Calu3 (cell line): ENCODE results near the gene MDFI. TPM values are rescaled to one million over a fixed set of nuclear protein-coding genes. Genes with fewer than 3 reads are reported as not detected.

Source experiments
- BruUV-seq: library from RNA; stranded (reverse); fragments of 400-500 nt; replicated peaks from 2 replicates; lab custom pipeline; 2021; lab: Mats Ljungman, UMichigan
- CTCF ChIA-PET: fragments of 300-600 bp; sonication (Branson Sonifier 250); formaldehyde crosslinking; loops from one replicate; lab custom pipeline; 2022; ENCODE audit warnings: antibody characterized with exemption; lab: Charles Lee
- DNase-seq: peaks from one replicate; pipeline ENCODE4 v3.0.0; 2022
- H3K27ac Mint-ChIP-seq: one replicate; pipeline ENCODE4 v1.8.0; 2022; ENCODE audit warnings: mixed read lengths; ENCODE audit not compliant: unreplicated experiment
- H3K27me3 Mint-ChIP-seq: one replicate; pipeline ENCODE4 v1.8.0; 2022; ENCODE audit warnings: mixed read lengths; ENCODE audit not compliant: unreplicated experiment
- H3K36me3 Mint-ChIP-seq: one replicate; pipeline ENCODE4 v1.8.0; 2022; ENCODE audit warnings: mild to moderate bottlenecking, moderate library complexity, mixed read lengths; ENCODE audit not compliant: insufficient read depth, unreplicated experiment
- H3K4me1 Mint-ChIP-seq: one replicate; pipeline ENCODE4 v1.8.0; 2022; ENCODE audit warnings: mild to moderate bottlenecking, low read depth, mixed read lengths; ENCODE audit not compliant: unreplicated experiment
- H3K4me3 Mint-ChIP-seq: one replicate; pipeline ENCODE4 v1.8.0; 2022; ENCODE audit warnings: mild to moderate bottlenecking, low read depth, moderate library complexity, mixed read lengths; ENCODE audit not compliant: unreplicated experiment
- H3K9me3 Mint-ChIP-seq: one replicate; pipeline ENCODE4 v1.8.0; 2022; ENCODE audit warnings: low read depth, mixed read lengths; ENCODE audit not compliant: unreplicated experiment
- intact Hi-C: fragments of 100-400 bp; cut with micrococcal nuclease; formaldehyde crosslinking; loops from one replicate; pipeline ENCODE4 v1.10.0; 2022; ENCODE audit not compliant: unreplicated experiment
- total RNA-seq: library from RNA; stranded (reverse); gene quantifications from 2 replicates; pipeline ENCODE4 v1.2.3, GENCODE V29; 2022
- TF ChIP-seq, protein P1 (sequence below): fragments of 200-600 bp; IDR thresholded peaks from one replicate; pipeline ENCODE4 v1.8.0; 2022; ENCODE audit warnings: antibody characterized with exemption; ENCODE audit not compliant: unreplicated experiment

Gene MDFI
- total RNA-seq, 1 experiment from 2014 or later = 19.7 TPM

DNA sequence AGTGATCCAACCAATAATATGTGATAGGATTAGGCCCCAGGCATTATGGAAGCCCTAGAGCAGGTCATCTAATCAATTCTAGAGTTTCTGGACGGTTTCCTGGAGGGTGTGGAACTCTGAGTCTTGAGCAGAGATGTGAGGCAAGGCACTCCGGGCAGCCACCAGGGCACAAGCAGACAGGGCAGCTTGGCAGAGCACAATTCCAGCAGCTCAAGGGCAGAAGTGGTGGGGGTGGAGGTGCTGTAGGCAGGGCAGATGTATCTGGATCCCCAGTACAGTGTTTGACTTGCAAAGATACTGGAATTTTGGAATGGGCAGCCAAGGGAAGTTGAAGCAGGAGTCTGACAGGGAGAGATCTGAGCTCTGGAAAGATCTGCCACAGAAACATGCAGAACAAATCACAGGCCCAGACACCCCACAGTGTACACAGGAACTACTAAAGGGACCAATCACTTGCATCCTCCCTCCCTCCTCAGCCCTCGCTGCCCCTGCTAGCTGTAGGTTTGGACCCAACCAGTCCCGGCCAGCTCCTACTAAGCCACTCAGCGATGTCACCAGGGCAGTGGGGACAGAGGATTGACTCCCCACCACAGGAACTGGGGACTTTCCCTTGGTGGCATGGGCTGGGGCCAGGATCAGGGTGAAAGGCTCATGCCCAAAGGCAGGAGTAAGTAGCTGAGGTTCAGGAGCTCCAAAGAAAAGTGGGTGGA is 50.1 kb downstream of the MDFI start:
- no TSS peak for BruUV-seq
- intact Hi-C loops = no loop called here
- Mint-ChIP-seq H3K4me3 (no peak overlapping the region), H3K27me3 (no peaks in the 10 kb centered on the region), H3K4me1 (peaks cover 9% of the 10 kb centered on the region), H3K9me3 (no peaks in the 10 kb centered on the region), H3K36me3 (peaks cover 4% of the 10 kb centered on the region), H3K27ac (no peak overlapping the region)
- CTCF ChIA-PET = interaction anchor here (0.5 to 1.4 kb wide), 3 partner anchors 18 to 110 kb away, joined by 3 to 4 read pairs (median 3); no protein-coding TSS in a partner anchor
- DNase-seq = no peak
- TF ChIP-seq, protein P1, sequence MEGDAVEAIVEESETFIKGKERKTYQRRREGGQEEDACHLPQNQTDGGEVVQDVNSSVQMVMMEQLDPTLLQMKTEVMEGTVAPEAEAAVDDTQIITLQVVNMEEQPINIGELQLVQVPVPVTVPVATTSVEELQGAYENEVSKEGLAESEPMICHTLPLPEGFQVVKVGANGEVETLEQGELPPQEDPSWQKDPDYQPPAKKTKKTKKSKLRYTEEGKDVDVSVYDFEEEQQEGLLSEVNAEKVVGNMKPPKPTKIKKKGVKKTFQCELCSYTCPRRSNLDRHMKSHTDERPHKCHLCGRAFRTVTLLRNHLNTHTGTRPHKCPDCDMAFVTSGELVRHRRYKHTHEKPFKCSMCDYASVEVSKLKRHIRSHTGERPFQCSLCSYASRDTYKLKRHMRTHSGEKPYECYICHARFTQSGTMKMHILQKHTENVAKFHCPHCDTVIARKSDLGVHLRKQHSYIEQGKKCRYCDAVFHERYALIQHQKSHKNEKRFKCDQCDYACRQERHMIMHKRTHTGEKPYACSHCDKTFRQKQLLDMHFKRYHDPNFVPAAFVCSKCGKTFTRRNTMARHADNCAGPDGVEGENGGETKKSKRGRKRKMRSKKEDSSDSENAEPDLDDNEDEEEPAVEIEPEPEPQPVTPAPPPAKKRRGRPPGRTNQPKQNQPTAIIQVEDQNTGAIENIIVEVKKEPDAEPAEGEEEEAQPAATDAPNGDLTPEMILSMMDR = no peak

DNA sequence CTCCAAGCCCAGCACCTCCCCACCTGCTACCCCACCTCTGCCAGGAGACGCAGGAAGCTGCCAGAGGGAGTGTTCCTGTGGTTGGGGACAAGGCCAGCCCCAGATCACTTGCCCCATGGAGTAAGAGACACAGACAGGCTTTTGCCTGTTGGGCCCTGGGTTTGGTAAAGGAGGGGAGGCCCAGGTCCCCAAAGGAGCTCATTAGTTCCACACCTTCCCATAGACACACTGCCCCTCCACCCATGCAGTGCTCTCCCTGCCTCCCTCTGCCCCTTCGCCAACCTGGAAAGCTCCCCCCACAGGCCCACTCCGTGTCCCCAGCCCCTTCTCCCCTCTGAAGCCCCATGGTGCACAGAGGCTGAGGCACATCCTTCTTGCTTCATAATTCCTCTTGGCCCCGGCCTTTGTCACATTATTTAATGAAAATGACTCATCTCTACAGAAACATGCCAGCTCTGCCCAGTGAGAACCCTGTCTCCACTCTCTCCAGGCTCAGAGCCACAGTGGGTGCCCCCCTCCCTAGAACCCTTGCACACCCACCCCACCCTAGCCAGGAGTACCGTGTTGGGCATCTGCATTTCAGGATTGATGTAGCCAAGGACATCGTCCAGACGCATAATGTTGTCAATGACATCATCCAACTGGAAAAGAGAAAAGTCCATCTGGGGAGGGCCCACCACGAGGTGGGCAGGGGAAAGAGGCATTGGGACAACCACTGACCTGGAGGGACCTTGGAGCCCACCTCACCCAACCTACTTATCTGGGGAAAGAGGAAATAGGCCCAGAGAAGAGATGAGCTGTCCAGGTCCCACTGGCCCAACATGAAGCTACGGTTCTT is 51.1 kb downstream of the MDFI start:
- no peaks in the 10 kb centered on the region for H3K9me3 Mint-ChIP-seq
- CTCF ChIA-PET = interaction anchor here (0.5 to 1.4 kb wide), 4 partner anchors 17 to 111 kb away, joined by 3 to 4 read pairs (median 3); no protein-coding TSS in a partner anchor
- no TSS peak for BruUV-seq
- intact Hi-C loops = no loop called here
- no peaks in the 10 kb centered on the region for H3K36me3 Mint-ChIP-seq
- no peak overlapping the region for H3K4me3 Mint-ChIP-seq
- TF ChIP-seq, protein P1 = no peak
- DNase-seq = no peak
- no peak overlapping the region for H3K27ac Mint-ChIP-seq
- H3K27me3 Mint-ChIP-seq = no peaks in the 10 kb centered on the region
- peaks cover 9% of the 10 kb centered on the region for H3K4me1 Mint-ChIP-seq

DNA sequence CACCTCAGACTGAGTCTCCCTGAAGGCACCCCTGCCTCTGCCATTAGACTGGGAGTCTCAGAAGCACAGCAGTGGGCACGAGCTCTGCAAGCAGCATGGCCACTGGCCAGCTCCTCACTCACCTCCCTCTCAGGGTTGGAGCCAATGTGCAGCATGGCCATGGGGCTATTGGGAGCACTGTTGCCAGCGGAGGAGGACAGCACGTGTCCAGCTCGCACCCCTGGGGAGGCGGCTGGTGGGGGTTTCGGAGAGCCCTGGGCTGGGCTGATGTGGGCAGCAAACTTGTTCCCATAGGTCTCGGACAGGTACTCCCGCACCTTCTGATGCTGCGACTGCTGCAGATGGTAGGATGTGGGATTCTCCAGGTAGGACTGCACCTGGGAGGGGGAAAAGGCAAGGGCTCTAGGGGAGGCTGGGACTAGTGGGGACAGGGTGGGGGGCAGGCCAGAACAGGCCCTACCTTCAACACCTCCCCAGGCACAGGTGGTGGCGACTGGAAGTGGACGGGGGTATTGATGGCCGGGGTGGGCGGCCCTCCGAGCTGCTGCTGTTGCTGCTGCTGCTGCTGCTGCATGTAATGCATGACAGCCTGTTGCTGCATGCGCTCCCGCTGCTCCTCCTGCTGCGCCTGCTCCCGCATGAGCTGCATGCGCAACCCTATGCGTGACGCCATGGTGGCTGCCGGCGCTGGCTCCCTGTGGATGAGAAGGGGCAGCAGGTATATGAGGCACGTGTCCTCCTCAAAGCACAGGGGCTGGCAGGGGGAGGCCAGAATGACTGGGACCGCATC is 52.5 kb downstream of the MDFI start:
- Mint-ChIP-seq H3K27me3 (no peaks in the 10 kb centered on the region), H3K4me3 (no peak overlapping the region), H3K9me3 (no peaks in the 10 kb centered on the region), H3K4me1 (peaks cover 18% of the 10 kb centered on the region), H3K36me3 (no peaks in the 10 kb centered on the region), H3K27ac (no peak overlapping the region)
- TF ChIP-seq, protein P1 = no peak
- intact Hi-C loops = no loop called here
- CTCF ChIA-PET = interaction anchor here (0.8 kb wide), 1 partner anchor 28 kb away, joined by 11 read pairs; no protein-coding TSS in a partner anchor
- no TSS peak for BruUV-seq
- no peak for DNase-seq
